Liver (tissue), 9 donors: Measurements from ENCODE around the gene LYZL1. TPM values are rescaled to one million over a fixed set of nuclear protein-coding genes. Genes with fewer than 3 reads are reported as not detected.

ENCODE experiments used
- DNase-seq: peaks from one replicate; pipeline ENCODE4 v3.0.0-alpha.2; 2017; ENCODE audit warnings: low spot score
- H3K27ac ChIP-seq, 2 donors: one replicate each; pipeline ENCODE4 v1.7.0; 2013; ENCODE audit warnings: inconsistent platforms in 2 of 2, low read length in 2 of 2, control low read depth in 1 of 2, low read depth in 1 of 2, mild to moderate bottlenecking in 1 of 2
- H3K27me3 ChIP-seq, 4 donors: one replicate each; pipeline versions ENCODE4 v1.6.1 to v1.7.0; 2013; ENCODE audit warnings: low read length in 3 of 4, inconsistent platforms in 1 of 4, mild to moderate bottlenecking in 1 of 4, moderate library complexity in 1 of 4; ENCODE audit not compliant: control insufficient read depth in 4 of 4, insufficient read depth in 4 of 4
- H3K36me3 ChIP-seq, 4 donors: one replicate each; pipeline versions ENCODE4 v1.6.1 to v1.7.0; 2013; ENCODE audit warnings: low read length in 3 of 4, mild to moderate bottlenecking in 3 of 4, low read depth in 1 of 4, moderate library complexity in 1 of 4; ENCODE audit not compliant: control insufficient read depth in 4 of 4, insufficient read depth in 3 of 4
- H3K4me1 ChIP-seq, 4 donors: one replicate each; pipeline versions ENCODE4 v1.6.1 to v1.7.0; 2013; ENCODE audit warnings: low read length in 3 of 4, mild to moderate bottlenecking in 3 of 4, moderate library complexity in 1 of 4; ENCODE audit not compliant: control insufficient read depth in 4 of 4, insufficient read depth in 4 of 4
- H3K4me3 ChIP-seq, 3 donors: one replicate each; pipeline versions ENCODE4 v1.6.1 to v1.7.0; 2013; ENCODE audit warnings: low read length in 3 of 3, control low read depth in 1 of 3, low read depth in 1 of 3, mild to moderate bottlenecking in 1 of 3
- H3K9ac ChIP-seq, 2 donors: one replicate each; pipeline ENCODE4 v1.7.0; 2013; ENCODE audit warnings: low read length in 2 of 2, mild to moderate bottlenecking in 2 of 2, moderate library complexity in 2 of 2, control low read depth in 1 of 2, low read depth in 1 of 2
- H3K9me3 ChIP-seq, 4 donors: one replicate each; pipeline versions ENCODE4 v1.6.1 to v1.7.0; 2013; ENCODE audit warnings: low read length in 3 of 4; ENCODE audit not compliant: control insufficient read depth in 4 of 4
- EGR1 ChIP-seq, 2 donors: IDR thresholded peaks; 2 replicates each; pipeline ENCODE4 v1.6.1; 2016 to 2018; ENCODE audit warnings: antibody characterized with exemption in 2 of 2, low read depth in 2 of 2
- FOXA1 ChIP-seq: IDR thresholded peaks from 2 replicates; pipeline ENCODE4 v1.6.1; 2016; ENCODE audit warnings: antibody characterized with exemption
- FOXA2 ChIP-seq: IDR thresholded peaks from 2 replicates; pipeline ENCODE4 v1.6.1; 2016; ENCODE audit warnings: antibody characterized with exemption
- HNF4A ChIP-seq, 2 donors: conservative IDR thresholded peaks; 2 replicates each; pipeline ENCODE4 v1.6.1; 2016; ENCODE audit warnings: antibody characterized with exemption in 2 of 2, mild to moderate bottlenecking in 2 of 2
- HNF4G ChIP-seq: IDR thresholded peaks from 2 replicates; pipeline ENCODE4 v1.6.1; 2016; ENCODE audit warnings: antibody characterized with exemption
- NR2F2 ChIP-seq: IDR thresholded peaks from 2 replicates; pipeline ENCODE4 v1.6.1; 2016; ENCODE audit warnings: antibody characterized with exemption
- SP1 ChIP-seq: IDR thresholded peaks from 2 replicates; pipeline ENCODE4 v1.6.1; 2018; ENCODE audit warnings: antibody characterized with exemption, mild to moderate bottlenecking
- TAF1 ChIP-seq: conservative IDR thresholded peaks from 2 replicates; pipeline ENCODE4 v1.6.1; 2016; ENCODE audit warnings: antibody characterized with exemption, mild to moderate bottlenecking
- YY1 ChIP-seq: IDR thresholded peaks from 2 replicates; pipeline ENCODE4 v1.6.1; 2016; ENCODE audit warnings: antibody characterized with exemption, mild to moderate bottlenecking
- WGBS: extraction: QIAGEN DNeasy Blood & Tissue Kit; methylation state at CpG from one replicate; pipeline ENCODE4 v1.1.7; 2013; 5-methylcytosine and 5-hydroxymethylcytosine counted together
- polyA plus RNA-seq, 2 donors: library from polyadenylated mRNA; stranded (reverse) in 1 of 2; unstranded in 1 of 2; fragments of 200-250 nt in 1 of 2; fragments of >200 nt in 1 of 2; fragmentation: Nextera tagmentation in 1 of 2; extraction: Ambion mirVana in 1 of 2; gene quantifications; one replicate each; pipeline versions ENCODE4 v1.2.1 to v1.2.3, GENCODE V29; 2013 to 2015
- total RNA-seq, 2 donors: library from RNA; depleted of rRNA; stranded (reverse); fragments of >200 nt; gene quantifications; one replicate each; pipeline ENCODE4 v1.2.3, GENCODE V29; 2014
- TF ChIP-seq, protein P1 (sequence below): IDR thresholded peaks from 2 replicates; pipeline ENCODE4 v1.6.1; 2016; ENCODE audit warnings: antibody characterized with exemption
- TF ChIP-seq, protein P2 (sequence below): IDR thresholded peaks from 2 replicates; pipeline ENCODE4 v1.6.1; 2016; ENCODE audit warnings: antibody characterized with exemption, mild to moderate bottlenecking
- TF ChIP-seq, protein P3 (sequence below): fragments of 150-350 bp; IDR thresholded peaks from 2 replicates; pipeline ENCODE4 v1.5.1; 2017; ENCODE audit warnings: improper control_type of control experiment, low read depth, low read length; ENCODE audit not compliant: missing input control
- TF ChIP-seq, protein P4 (sequence below): IDR thresholded peaks from 2 replicates; pipeline ENCODE4 v1.6.1; 2016; ENCODE audit warnings: antibody characterized with exemption
- donor health status: healthy.
- donor health status: healthy.
- donor health status: healthy.
- donor health status: healthy.
- donor health status: healthy.

The LYZL1 gene
- total and polyA plus RNA-seq, 4 donors: not detected

DNA sequence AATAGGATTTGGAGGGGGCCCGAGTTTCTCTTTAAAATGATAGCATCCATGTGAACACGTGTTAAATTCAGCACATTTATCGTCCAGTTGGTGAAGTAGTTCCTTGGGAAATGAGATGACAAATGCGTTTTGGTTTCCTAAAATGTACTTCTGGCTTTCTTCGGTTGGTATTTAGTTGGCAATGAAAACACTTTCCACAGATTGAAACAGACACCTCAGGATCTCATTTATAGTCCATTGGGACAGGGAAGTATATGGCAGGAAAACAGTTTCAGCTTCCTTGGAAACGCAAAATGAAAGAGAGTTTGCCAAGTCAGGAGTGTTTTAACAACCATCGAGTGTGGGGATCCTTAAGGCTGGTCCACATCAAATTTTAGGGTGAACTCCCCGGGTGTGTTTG is 19.4 kb upstream of the LYZL1 start:
- Histone ChIP-seq H3K36me3 (no peaks in the 10 kb centered on the region), H3K9ac (no peak overlapping the region), H3K9me3 (no peaks in the 10 kb centered on the region), H3K4me3 (no peak overlapping the region), H3K4me1 (peaks cover 0 to 5% (median 2%) of the 10 kb centered on the region in 4 donors), H3K27me3 (no peaks in the 10 kb centered on the region), H3K27ac (no peak overlapping the region)
- WGBS: 93% methylated on average over 8 of the region's 8 CpGs
- DNase-seq: no peak
- TF ChIP-seq FOXA1 (no peak), HNF4G (no peak), HNF4A (conservative IDR thresholded peaks at IDR 0.05) (no peak), EGR1 (IDR thresholded peaks at IDR 0.05; ENCODE audit: low read depth in 2 of 2) (no peak), TAF1 (no peak), NR2F2 (no peak), FOXA2 (no peak)
- TF ChIP-seq, protein P1, sequence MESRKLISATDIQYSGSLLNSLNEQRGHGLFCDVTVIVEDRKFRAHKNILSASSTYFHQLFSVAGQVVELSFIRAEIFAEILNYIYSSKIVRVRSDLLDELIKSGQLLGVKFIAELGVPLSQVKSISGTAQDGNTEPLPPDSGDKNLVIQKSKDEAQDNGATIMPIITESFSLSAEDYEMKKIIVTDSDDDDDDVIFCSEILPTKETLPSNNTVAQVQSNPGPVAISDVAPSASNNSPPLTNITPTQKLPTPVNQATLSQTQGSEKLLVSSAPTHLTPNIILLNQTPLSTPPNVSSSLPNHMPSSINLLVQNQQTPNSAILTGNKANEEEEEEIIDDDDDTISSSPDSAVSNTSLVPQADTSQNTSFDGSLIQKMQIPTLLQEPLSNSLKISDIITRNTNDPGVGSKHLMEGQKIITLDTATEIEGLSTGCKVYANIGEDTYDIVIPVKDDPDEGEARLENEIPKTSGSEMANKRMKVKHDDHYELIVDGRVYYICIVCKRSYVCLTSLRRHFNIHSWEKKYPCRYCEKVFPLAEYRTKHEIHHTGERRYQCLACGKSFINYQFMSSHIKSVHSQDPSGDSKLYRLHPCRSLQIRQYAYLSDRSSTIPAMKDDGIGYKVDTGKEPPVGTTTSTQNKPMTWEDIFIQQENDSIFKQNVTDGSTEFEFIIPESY: no peak
- TF ChIP-seq, protein P2, sequence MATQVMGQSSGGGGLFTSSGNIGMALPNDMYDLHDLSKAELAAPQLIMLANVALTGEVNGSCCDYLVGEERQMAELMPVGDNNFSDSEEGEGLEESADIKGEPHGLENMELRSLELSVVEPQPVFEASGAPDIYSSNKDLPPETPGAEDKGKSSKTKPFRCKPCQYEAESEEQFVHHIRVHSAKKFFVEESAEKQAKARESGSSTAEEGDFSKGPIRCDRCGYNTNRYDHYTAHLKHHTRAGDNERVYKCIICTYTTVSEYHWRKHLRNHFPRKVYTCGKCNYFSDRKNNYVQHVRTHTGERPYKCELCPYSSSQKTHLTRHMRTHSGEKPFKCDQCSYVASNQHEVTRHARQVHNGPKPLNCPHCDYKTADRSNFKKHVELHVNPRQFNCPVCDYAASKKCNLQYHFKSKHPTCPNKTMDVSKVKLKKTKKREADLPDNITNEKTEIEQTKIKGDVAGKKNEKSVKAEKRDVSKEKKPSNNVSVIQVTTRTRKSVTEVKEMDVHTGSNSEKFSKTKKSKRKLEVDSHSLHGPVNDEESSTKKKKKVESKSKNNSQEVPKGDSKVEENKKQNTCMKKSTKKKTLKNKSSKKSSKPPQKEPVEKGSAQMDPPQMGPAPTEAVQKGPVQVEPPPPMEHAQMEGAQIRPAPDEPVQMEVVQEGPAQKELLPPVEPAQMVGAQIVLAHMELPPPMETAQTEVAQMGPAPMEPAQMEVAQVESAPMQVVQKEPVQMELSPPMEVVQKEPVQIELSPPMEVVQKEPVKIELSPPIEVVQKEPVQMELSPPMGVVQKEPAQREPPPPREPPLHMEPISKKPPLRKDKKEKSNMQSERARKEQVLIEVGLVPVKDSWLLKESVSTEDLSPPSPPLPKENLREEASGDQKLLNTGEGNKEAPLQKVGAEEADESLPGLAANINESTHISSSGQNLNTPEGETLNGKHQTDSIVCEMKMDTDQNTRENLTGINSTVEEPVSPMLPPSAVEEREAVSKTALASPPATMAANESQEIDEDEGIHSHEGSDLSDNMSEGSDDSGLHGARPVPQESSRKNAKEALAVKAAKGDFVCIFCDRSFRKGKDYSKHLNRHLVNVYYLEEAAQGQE: no peak

DNA sequence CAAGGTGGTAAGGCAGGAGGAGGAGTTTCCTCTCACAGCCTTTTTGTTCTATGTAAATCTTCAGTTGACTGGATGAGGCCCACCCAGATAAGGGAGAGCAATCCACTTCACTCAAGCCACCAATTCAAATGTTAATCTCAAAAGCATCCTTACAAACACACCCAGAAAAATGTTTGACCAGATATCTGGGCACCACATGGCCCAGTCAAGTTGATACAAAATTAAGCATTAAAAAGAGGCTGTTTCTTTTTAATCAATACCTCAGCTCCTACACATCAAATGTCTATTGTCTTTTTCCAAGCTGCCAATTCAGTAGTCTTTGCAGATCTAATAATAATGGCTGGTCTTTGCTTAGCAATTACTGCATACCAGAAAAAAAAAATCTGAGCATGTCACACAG is 18.0 kb upstream of the LYZL1 start:
- Histone ChIP-seq H3K9ac (no peak overlapping the region), H3K4me1 (peaks cover 0 to 5% (median 2%) of the 10 kb centered on the region in 4 donors), H3K36me3 (no peaks in the 10 kb centered on the region), H3K4me3 (no peak overlapping the region), H3K9me3 (no peaks in the 10 kb centered on the region), H3K27ac (no peak overlapping the region), H3K27me3 (no peaks in the 10 kb centered on the region)
- DNase-seq: no peak
- TF ChIP-seq, protein P3, sequence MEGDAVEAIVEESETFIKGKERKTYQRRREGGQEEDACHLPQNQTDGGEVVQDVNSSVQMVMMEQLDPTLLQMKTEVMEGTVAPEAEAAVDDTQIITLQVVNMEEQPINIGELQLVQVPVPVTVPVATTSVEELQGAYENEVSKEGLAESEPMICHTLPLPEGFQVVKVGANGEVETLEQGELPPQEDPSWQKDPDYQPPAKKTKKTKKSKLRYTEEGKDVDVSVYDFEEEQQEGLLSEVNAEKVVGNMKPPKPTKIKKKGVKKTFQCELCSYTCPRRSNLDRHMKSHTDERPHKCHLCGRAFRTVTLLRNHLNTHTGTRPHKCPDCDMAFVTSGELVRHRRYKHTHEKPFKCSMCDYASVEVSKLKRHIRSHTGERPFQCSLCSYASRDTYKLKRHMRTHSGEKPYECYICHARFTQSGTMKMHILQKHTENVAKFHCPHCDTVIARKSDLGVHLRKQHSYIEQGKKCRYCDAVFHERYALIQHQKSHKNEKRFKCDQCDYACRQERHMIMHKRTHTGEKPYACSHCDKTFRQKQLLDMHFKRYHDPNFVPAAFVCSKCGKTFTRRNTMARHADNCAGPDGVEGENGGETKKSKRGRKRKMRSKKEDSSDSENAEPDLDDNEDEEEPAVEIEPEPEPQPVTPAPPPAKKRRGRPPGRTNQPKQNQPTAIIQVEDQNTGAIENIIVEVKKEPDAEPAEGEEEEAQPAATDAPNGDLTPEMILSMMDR: no peak
- no peak for TF ChIP-seq SP1
- TF ChIP-seq, protein P4, sequence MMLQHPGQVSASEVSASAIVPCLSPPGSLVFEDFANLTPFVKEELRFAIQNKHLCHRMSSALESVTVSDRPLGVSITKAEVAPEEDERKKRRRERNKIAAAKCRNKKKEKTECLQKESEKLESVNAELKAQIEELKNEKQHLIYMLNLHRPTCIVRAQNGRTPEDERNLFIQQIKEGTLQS: no peak
- TF ChIP-seq, protein P2: no peak
- TF ChIP-seq YY1: no peak
